Activated CD8-positive, alpha-beta memory T cell treated with anti-CD3 and anti-CD28 coated beads for 24 hours (primary cell): ENCODE results near the gene OR2H1.

Experiments
- DNase-seq: peaks from one replicate; pipeline ENCODE4 v3.0.0-alpha.2; 2020

OR2H1 gene

GRCh38 chr6:29486577-29486976 is 29.6 kb downstream of the OR2H1 start:
- DNase-seq: no peak

- no peak for DNase-seq
Measured at GRCh38 chr6:29487131-29487530, 30.2 kb downstream of the OR2H1 start.

GRCh38 chr6:29487660-29488059 is 30.7 kb downstream of the OR2H1 start, which contains the start of gene MAS1L:
TSS of gene MAS1L (minus strand) at chr6:29487956. CDS start at chr6:29487902, 54 bp downstream.
- no peak for DNase-seq

GRCh38 chr6:29488874-29489273 is 31.9 kb downstream of the OR2H1 start:
- DNase-seq: no peak

GRCh38 chr6:29489286-29489685 is 32.3 kb downstream of the OR2H1 start:
- no peak for DNase-seq

GRCh38 chr6:29490055-29490454 is 33.1 kb downstream of the OR2H1 start:
- DNase-seq: no peak

- DNase-seq: no peak
Measured at GRCh38 chr6:29490552-29490951, 33.6 kb downstream of the OR2H1 start.

- DNase-seq: no peak
Measured at GRCh38 chr6:29491574-29491973, 34.6 kb downstream of the OR2H1 start.

- DNase-seq: no peak
Measured at GRCh38 chr6:29493261-29493660, 36.3 kb downstream of the OR2H1 start.

GRCh38 chr6:29494131-29494530 is 37.2 kb downstream of the OR2H1 start:
- no peak for DNase-seq

- no peak for DNase-seq
Measured at GRCh38 chr6:29495571-29495970, 38.6 kb downstream of the OR2H1 start.

- no peak for DNase-seq
Measured at GRCh38 chr6:29496961-29497360, 40.0 kb downstream of the OR2H1 start.

GRCh38 chr6:29499704-29500103 is 42.7 kb downstream of the OR2H1 start:
- no peak for DNase-seq

GRCh38 chr6:29500594-29500993 is 43.6 kb downstream of the OR2H1 start:
- DNase-seq: no peak

- no peak for DNase-seq
Measured at GRCh38 chr6:29501106-29501505, 44.2 kb downstream of the OR2H1 start.

- DNase-seq: no peak
Measured at GRCh38 chr6:29502181-29502580, 45.2 kb downstream of the OR2H1 start.

- no peak for DNase-seq
Measured at GRCh38 chr6:29502597-29502996, 45.6 kb downstream of the OR2H1 start.

- DNase-seq: no peak
Measured at GRCh38 chr6:29504961-29505360, 48.0 kb downstream of the OR2H1 start.

- DNase-seq: no peak
Measured at GRCh38 chr6:29505808-29506207, 48.9 kb downstream of the OR2H1 start.

GRCh38 chr6:29506446-29507067 is 49.6 kb downstream of the OR2H1 start:
- no peak for DNase-seq

GRCh38 chr6:29507319-29507718 is 50.4 kb downstream of the OR2H1 start:
- DNase-seq: no peak

GRCh38 chr6:29509239-29509638 is 52.3 kb downstream of the OR2H1 start:
- no peak for DNase-seq

- no peak for DNase-seq
Measured at GRCh38 chr6:29509711-29510110, 52.8 kb downstream of the OR2H1 start.

- DNase-seq: no peak
Measured at GRCh38 chr6:29510202-29510601, 53.2 kb downstream of the OR2H1 start.

GRCh38 chr6:29510746-29511300 is 53.9 kb downstream of the OR2H1 start:
- DNase-seq: no peak
